ENCODE data around the gene DCTN2. TPM values are rescaled to one million over a fixed set of nuclear protein-coding genes. Genes with fewer than 3 reads are reported as not detected.
A peak's percentile ranks its signal among the peaks of the same experiment; 100 is the strongest.
"Not testable (repeated sequence)": the region's sequence is repeated elsewhere in the genome, so short reads cannot be mapped to it uniquely, and the experiment has no call there.

DCTN2 gene
- total and polyA plus RNA-seq, 5 experiments from 2014 or later = 60.6 to 70.5 (median 67.8) TPM

- POLR2A ChIA-PET = interaction anchor here (0.9 kb wide), 1 partner anchor 14 kb away, joined by 4 read pairs; the partner anchor contains the start of gene DDIT3
- peaks cover 0 to 71% (median 18%) of the 10 kb centered on the region in 3 donors for H3K36me3 Mint-ChIP-seq
Measured at GRCh38 chr12:57506541-57506940, 40.5 kb downstream of the DCTN2 start.

GRCh38 chr12:57502311-57502969, 44.6 kb downstream of the DCTN2 start:
- not testable (repeated sequence) for H3K27me3 Mint-ChIP-seq, H3K9me3 Mint-ChIP-seq, DNase-seq, ATAC-seq, H3K4me3 Mint-ChIP-seq
- POLR2A ChIA-PET = interaction anchor here (0.6 to 1.7 kb wide), 8 partner anchors 12 to 1398 kb away, joined by 3 to 7 read pairs (median 4); partner anchors contain the start of genes DDIT3 and PA2G4
- H3K4me1 Mint-ChIP-seq = peaks cover 0 to 13% (median 5%) of the 10 kb centered on the region in 4 donors
- peak overlapping the region in 4 of 10 donors; percentile 37 to 89 (median 56) for H3K27ac Mint-ChIP-seq
- peaks cover 6 to 85% (median 22%) of the 10 kb centered on the region in 3 donors for H3K36me3 Mint-ChIP-seq

More at GRCh38 chr12:57506541-57506940, 40.5 kb downstream of the DCTN2 start:
- H3K27ac Mint-ChIP-seq, H3K27me3 Mint-ChIP-seq, H3K9me3 Mint-ChIP-seq, H3K4me1 Mint-ChIP-seq, ATAC-seq, H3K4me3 Mint-ChIP-seq, DNase-seq: not testable (repeated sequence)

- H3K36me3 Mint-ChIP-seq = peaks cover 6 to 94% (median 19%) of the 10 kb centered on the region in 3 donors
- no peak for ATAC-seq
- no peaks in the 10 kb centered on the region for H3K27me3 Mint-ChIP-seq
- POLR2A ChIA-PET = interaction anchor here (1.1 to 2.3 kb wide), 2 partner anchors 12 to 20 kb away, joined by 4 to 9 read pairs; partner anchors contain the start of genes DDIT3 and MARS1
- peaks cover 0 to 1% (median 0%) of the 10 kb centered on the region in 9 donors for H3K9me3 Mint-ChIP-seq
- H3K4me3 Mint-ChIP-seq = peak overlapping the region in 1 of 10 donors; percentile 22
- DNase-seq = no peak
- H3K4me1 Mint-ChIP-seq = peaks cover 0 to 20% (median 12%) of the 10 kb centered on the region in 4 donors
- peak overlapping the region in 3 of 10 donors; percentile 3 to 66 (median 34) for H3K27ac Mint-ChIP-seq
Measured at GRCh38 chr12:57500213-57500612, 46.8 kb downstream of the DCTN2 start.

GRCh38 chr12:57498571-57498970, 48.4 kb downstream of the DCTN2 start:
- Mint-ChIP-seq H3K4me1 (peaks cover 0 to 20% (median 12%) of the 10 kb centered on the region in 4 donors), H3K36me3 (peaks cover 6 to 86% (median 14%) of the 10 kb centered on the region in 3 donors), H3K9me3 (peaks cover 0 to 1% (median 0%) of the 10 kb centered on the region in 9 donors), H3K4me3 (no peak overlapping the region), H3K27me3 (no peaks in the 10 kb centered on the region), H3K27ac (peak overlapping the region in 1 of 10 donors; percentile 71)
- DNase-seq (no peak), ATAC-seq (no peak)
- POLR2A ChIA-PET = interaction anchor here (0.7 to 2.3 kb wide), 3 partner anchors 10 to 135 kb away, joined by 4 to 10 read pairs (median 9); partner anchors contain the start of gene DDIT3

- Mint-ChIP-seq H3K36me3 (peaks cover 6 to 82% (median 13%) of the 10 kb centered on the region in 3 donors), H3K4me1 (peaks cover 0 to 20% (median 12%) of the 10 kb centered on the region in 4 donors), H3K27me3 (no peaks in the 10 kb centered on the region), H3K27ac (peak overlapping the region in 3 of 10 donors; percentile 62 to 92 (median 80)), H3K9me3 (peaks cover 0 to 1% (median 0%) of the 10 kb centered on the region in 9 donors), H3K4me3 (no peak overlapping the region)
- no peak for ATAC-seq
- DNase-seq = no peak
- POLR2A ChIA-PET = interaction anchor here (1.1 to 2.3 kb wide), 2 partner anchors 9 to 22 kb away, joined by 4 to 9 read pairs; partner anchors contain the start of gene DDIT3
Measured at GRCh38 chr12:57498132-57498502, 48.9 kb downstream of the DCTN2 start.

GRCh38 chr12:57497223-57498131, 49.5 kb downstream of the DCTN2 start:
- Mint-ChIP-seq H3K27me3 (no peaks in the 10 kb centered on the region), H3K4me3 (no peak overlapping the region), H3K27ac (peak overlapping the region in 8 of 10 donors; percentile 33 to 92 (median 68)), H3K9me3 (peaks cover 0 to 1% (median 0%) of the 10 kb centered on the region in 9 donors), H3K36me3 (peaks cover 11 to 82% (median 16%) of the 10 kb centered on the region in 3 donors), H3K4me1 (peaks cover 0 to 20% (median 17%) of the 10 kb centered on the region in 4 donors)
- DNase-seq (no peak), ATAC-seq (no peak)
- POLR2A ChIA-PET = interaction anchor here (0.5 to 1.1 kb wide), 3 partner anchors 16 to 232 kb away, joined by 3 read pairs; no protein-coding TSS in a partner anchor

DNA sequence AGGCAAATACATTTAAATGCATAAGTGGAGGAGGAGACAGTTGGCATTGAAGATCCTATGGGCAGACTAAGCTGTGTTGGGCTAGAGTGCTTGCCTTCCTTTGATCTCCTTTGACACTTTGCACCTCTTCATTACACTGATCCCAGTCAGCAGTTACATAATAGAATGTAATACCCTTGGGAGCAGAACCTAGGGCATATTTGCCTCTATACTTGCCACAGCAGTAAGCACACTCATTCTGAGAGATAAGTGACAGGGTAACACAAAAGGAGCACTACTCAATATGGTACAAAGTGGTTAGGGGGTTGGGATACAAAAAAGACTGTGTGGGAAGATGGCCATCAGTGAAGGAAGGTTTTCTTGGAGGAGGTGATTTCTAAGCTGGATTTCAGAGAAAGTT, 50.2 kb downstream of the DCTN2 start:
- H3K9me3 Mint-ChIP-seq = peaks cover 0 to 1% (median 0%) of the 10 kb centered on the region in 9 donors
- H3K4me1 Mint-ChIP-seq = peaks cover 0 to 20% (median 16%) of the 10 kb centered on the region in 4 donors
- POLR2A ChIA-PET = interaction anchor here (0.7 to 1.1 kb wide), 2 partner anchors 16 to 43 kb away, joined by 3 read pairs; no protein-coding TSS in a partner anchor
- peaks cover 11 to 82% (median 16%) of the 10 kb centered on the region in 3 donors for H3K36me3 Mint-ChIP-seq
- no peak for DNase-seq
- no peak for ATAC-seq
- H3K27me3 Mint-ChIP-seq = no peaks in the 10 kb centered on the region
- H3K27ac Mint-ChIP-seq = peak overlapping the region in 7 of 10 donors; percentile 32 to 84 (median 57)
- H3K4me3 Mint-ChIP-seq = no peak overlapping the region

DNA sequence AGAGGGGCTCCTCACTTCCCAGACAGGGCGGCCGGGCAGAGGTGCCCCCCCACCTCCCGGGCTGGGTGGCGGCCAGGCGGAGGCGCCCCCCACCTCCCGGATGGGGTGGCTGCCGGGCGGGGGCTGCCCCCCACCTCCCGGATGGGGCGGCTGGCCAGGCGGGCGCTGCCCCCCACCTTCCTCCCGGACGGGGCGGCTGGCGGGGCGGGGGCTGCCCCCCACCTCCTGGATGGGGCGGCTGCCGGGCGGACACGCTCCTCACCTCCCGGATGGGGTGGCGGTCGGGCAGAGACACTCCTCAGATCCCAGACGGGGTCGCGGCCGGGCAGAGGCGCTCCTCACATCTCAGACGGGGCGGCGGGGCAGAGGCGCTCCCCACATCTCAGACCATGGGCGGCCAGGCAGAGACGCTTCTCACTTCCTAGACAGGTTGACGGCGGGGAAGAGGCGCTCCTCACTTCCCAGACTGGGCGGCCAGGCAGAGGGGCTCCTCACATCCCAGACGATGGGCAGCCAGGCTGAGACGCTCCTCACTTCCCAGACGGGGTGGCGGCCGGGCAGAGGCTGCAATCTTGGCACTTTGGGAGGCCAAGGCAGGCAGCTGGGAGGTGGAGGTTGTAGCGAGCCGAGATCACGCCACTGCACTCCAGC, 51.8 kb downstream of the DCTN2 start:
- Mint-ChIP-seq H3K36me3 (peaks cover 11 to 82% (median 25%) of the 10 kb centered on the region in 3 donors), H3K4me1 (peaks cover 3 to 23% (median 19%) of the 10 kb centered on the region in 4 donors)
- DNase-seq, H3K27ac Mint-ChIP-seq, ATAC-seq, H3K9me3 Mint-ChIP-seq, POLR2A ChIA-PET, H3K27me3 Mint-ChIP-seq, H3K4me3 Mint-ChIP-seq: not testable (repeated sequence)

DNA sequence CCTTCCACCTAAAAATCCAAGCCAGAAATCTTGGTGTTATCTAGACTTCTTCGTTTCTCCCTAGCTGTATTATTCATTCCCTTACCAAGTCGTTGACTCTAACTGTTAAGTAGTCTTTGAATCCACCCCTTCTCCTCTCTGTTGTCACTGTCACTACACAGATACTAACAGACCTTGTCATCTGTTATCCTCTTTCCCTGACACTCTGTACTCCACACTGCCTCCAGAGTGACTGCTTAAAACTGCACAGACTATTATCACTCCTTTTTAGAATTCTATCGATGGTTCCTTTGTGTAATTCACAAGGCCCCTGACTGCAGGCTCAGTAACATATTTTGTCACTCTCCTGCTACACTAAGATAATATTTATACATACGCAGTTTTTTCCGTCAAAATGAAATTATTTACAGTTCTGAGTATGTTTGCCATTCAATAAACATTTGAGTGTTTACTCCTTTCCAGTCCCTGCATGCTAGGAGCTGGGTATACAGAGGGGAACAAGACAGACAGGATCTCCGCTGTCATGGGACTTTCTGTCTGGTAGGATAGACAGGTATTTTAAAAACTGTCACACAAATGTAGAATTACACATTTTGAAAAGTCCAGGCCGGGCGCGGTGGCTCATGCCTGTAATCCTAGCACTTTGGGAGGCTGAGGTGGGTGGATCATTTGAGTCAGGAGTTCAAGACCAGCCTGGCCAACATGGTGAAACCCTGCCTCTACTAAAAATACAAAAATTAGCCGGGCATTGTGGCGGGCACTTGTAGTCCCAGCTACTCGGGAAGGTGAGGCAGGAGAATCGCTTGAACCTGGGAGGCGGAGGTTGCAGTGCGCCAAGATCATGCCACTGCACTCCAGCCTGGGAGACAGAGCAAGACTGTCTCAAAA, 55.4 kb downstream of the DCTN2 start:
- no peaks in the 10 kb centered on the region for H3K9me3 Mint-ChIP-seq
- H3K27me3 Mint-ChIP-seq = no peaks in the 10 kb centered on the region
- ATAC-seq (peak in 1 of 2 donors; percentile 13), DNase-seq (peak in 2 of 10 donors; percentile 23 to 42)
- peaks cover 11 to 65% (median 19%) of the 10 kb centered on the region in 3 donors for H3K36me3 Mint-ChIP-seq
- peaks cover 13 to 41% (median 33%) of the 10 kb centered on the region in 4 donors for H3K4me1 Mint-ChIP-seq
- peak overlapping the region in 9 of 10 donors; percentile 32 to 90 (median 71) for H3K27ac Mint-ChIP-seq
- peak overlapping the region in 3 of 10 donors; percentile 2 to 34 (median 20) for H3K4me3 Mint-ChIP-seq
- POLR2A ChIA-PET = interaction anchor here (0.6 to 5.3 kb wide), 2 partner anchors 12 to 29 kb away, joined by 3 to 32 read pairs; partner anchors contain the start of genes ARHGAP9 and DDIT3

- Mint-ChIP-seq H3K4me3 (peak overlapping the region in 1 of 10 donors; percentile 38), H3K4me1 (peaks cover 13 to 41% (median 33%) of the 10 kb centered on the region in 4 donors), H3K36me3 (peaks cover 11 to 55% (median 19%) of the 10 kb centered on the region in 3 donors), H3K27ac (peak overlapping the region in 4 of 10 donors; percentile 13 to 98 (median 78)), H3K9me3 (no peaks in the 10 kb centered on the region), H3K27me3 (no peaks in the 10 kb centered on the region)
- POLR2A ChIA-PET = interaction anchor here (0.6 to 6.4 kb wide), 4 partner anchors 10 to 218 kb away, joined by 3 to 65 read pairs (median 18); partner anchors contain the start of gene ARHGAP9
- DNase-seq (no peak), ATAC-seq (no peak)
Measured at GRCh38 chr12:57490126-57490525, 56.9 kb downstream of the DCTN2 start.

Measured in naive thymus-derived CD8-positive, alpha-beta T cell (primary cell).